NCI-H1930 (cell line): Measurements from ENCODE around the gene LRP10.

ENCODE experiments used
- DNase-seq, 2 experiments: peaks; one replicate each; lab custom pipeline; 2025; lab: John Stamatoyannopoulos, UW

The LRP10 gene

DNA sequence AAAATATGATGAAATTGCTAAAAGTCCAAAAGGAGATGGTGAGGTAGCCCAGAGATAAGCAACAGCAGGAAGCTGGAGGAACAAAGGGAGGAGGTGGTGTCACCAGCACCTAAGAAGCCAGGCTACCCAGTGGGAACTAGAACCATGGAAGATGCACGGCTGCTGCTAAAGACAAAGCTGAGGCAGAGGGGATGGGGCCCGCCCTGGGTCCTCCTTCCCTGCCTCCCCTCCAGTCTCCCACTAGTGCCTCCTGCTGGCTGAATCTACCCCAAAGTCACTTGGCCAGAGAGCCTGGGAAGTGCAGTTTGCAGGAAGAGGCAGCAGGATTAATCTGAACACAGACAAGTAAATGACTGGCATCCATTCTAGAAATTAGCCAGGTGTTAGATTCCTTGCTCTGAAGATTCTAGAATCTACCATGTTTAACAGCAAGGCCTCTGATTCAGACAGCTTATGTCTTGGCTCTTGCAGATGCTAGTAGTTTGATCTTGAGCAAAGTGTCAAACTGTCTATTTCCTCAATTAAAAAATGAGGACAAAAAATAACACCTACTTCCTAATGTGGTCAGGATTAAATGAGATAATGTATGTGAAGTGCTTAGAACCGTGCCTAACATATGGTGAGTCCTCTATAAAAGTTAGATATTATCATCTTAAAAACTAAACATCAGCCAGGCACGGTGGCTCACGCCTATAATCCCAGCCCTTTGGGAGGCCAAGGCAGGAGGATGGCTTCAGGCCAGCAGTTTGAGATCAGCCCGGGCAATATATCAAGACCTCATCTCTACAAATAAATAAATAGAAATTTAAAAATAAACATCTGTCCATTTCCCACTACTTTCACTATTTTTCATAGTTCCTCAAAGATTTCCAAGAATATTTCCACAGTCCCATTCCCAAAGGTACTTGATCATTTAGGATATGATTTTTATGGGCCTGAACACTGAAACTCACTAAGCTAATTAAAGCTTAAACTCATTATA, 5.8 kb upstream of the LRP10 start:
- no peak for DNase-seq

DNA sequence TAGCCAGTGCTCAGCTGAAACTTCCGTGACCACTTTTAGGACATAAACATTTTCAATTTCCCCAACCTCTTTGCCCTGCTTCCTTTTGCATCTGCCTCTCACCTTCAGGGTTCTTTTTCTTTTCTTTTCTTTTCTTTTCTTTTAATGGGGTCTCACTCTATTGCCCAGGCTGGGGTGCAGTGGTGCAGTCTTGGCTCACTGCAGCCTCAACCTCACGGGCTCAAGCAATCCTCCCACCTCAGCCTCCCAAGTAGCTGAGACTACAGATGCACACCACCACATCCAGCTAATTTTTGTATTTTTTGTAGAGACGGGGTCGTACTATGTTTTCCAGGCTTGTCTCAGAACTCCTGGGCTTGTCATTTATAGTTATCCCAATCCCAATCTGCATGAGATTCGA, 4.7 kb upstream of the LRP10 start:
- no peak for DNase-seq

DNA sequence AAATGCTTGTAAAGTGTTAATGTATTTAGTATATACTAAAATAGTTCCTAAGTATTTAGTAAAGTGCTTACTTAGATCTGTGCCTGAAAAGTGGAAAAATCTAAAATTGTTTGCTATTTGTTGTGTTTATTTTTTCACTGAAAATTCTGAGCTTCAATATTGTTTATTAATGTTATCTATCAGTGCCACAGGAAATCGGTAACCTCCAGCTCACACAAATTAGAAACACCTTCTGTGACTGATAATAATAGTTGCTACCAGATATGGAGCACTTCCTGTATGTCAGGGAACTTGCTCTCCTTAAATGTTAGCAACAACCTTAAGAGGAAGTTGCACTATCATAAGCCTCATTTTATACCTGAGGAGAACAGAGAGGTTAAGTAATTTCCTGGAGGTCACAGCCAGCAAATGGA, 723 bp upstream of the LRP10 start:
- DNase-seq: no peak

DNA sequence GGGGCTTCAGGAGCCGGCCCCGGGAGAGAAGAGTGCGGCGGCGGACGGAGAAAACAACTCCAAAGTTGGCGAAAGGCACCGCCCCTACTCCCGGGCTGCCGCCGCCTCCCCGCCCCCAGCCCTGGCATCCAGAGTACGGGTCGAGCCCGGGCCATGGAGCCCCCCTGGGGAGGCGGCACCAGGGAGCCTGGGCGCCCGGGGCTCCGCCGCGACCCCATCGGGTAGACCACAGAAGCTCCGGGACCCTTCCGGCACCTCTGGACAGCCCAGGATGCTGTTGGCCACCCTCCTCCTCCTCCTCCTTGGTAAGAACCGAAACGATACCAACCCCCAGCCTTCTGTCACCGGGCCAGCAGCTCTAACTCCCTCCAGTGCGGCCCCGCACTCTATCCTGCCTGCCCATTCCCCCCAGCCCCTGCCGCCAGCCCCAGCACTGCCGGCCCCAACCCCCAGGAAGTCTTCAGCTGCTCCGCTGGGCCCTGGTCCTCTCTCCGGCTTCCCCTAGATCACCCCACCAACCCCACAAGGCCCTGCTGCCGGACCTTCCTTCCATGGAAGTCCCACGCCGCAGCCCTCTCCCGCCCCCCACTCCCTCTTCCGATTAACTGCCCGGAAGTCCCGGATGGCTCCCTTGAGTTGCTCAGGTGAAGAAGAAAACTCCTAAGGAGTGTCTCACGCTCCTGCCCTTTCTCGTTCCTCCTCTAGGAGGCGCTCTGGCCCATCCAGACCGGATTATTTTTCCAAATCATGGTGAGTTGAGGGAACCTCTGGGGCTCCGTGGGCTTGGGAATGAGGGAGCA, 693 bp downstream of the LRP10 start:
- peak; percentile 65 to 70 for DNase-seq

DNA sequence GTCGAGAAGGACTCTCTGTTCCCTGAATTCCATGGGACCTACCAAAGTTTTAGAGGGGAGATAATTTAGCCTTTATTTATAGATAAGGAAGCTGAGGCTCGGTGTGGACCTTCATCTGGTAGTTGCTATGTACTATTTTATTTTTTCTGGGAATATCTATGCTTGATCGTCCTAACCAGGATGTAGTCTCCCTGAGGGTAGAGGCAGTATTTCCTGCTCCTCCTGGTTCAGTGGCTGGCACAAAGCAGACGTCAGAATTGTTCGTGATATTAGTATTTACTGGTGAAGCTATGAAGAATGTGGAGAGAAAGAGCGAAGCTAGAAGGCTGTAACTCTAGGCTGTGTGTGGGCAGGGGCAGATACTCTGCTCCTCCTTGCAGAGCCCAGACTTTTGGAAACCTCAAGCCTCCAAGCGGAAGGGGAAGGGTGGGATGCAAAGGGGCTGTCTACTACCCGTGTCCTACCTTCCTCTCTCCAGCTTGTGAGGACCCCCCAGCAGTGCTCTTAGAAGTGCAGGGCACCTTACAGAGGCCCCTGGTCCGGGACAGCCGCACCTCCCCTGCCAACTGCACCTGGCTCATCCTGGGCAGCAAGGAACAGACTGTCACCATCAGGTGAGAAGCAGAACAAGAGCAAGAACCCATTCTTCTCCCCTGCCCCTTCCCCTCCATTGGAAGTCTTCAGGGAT, 1.4 kb downstream of the LRP10 start:
- no peak for DNase-seq

DNA sequence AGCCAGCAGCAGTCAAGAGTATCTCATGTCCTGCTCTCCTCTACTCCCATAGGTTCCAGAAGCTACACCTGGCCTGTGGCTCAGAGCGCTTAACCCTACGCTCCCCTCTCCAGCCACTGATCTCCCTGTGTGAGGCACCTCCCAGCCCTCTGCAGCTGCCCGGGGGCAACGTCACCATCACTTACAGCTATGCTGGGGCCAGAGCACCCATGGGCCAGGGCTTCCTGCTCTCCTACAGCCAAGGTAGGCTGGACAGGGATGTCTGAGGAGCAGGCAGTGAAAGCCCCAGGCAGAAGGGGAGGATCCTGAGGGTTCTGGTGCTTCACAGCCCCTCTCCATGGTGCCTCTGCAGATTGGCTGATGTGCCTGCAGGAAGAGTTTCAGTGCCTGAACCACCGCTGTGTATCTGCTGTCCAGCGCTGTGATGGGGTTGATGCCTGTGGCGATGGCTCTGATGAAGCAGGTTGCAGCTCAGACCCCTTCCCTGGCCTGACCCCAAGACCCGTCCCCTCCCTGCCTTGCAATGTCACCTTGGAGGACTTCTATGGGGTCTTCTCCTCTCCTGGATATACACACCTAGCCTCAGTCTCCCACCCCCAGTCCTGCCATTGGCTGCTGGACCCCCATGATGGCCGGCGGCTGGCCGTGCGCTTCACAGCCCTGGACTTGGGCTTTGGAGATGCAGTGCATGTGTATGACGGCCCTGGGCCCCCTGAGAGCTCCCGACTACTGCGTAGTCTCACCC, 3.6 kb downstream of the LRP10 start:
- DNase-seq: no peak

DNA sequence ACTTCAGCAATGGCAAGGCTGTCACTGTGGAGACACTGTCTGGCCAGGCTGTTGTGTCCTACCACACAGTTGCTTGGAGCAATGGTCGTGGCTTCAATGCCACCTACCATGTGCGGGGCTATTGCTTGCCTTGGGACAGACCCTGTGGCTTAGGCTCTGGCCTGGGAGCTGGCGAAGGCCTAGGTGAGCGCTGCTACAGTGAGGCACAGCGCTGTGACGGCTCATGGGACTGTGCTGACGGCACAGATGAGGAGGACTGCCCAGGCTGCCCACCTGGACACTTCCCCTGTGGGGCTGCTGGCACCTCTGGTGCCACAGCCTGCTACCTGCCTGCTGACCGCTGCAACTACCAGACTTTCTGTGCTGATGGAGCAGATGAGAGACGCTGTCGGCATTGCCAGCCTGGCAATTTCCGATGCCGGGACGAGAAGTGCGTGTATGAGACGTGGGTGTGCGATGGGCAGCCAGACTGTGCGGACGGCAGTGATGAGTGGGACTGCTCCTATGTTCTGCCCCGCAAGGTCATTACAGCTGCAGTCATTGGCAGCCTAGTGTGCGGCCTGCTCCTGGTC, 4.3 kb downstream of the LRP10 start:
- no peak for DNase-seq

DNA sequence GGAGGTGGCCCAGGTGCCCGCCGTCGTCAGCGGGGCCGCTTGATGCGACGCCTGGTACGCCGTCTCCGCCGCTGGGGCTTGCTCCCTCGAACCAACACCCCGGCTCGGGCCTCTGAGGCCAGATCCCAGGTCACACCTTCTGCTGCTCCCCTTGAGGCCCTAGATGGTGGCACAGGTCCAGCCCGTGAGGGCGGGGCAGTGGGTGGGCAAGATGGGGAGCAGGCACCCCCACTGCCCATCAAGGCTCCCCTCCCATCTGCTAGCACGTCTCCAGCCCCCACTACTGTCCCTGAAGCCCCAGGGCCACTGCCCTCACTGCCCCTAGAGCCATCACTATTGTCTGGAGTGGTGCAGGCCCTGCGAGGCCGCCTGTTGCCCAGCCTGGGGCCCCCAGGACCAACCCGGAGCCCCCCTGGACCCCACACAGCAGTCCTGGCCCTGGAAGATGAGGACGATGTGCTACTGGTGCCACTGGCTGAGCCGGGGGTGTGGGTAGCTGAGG, 5.5 kb downstream of the LRP10 start:
- DNase-seq: no peak

DNA sequence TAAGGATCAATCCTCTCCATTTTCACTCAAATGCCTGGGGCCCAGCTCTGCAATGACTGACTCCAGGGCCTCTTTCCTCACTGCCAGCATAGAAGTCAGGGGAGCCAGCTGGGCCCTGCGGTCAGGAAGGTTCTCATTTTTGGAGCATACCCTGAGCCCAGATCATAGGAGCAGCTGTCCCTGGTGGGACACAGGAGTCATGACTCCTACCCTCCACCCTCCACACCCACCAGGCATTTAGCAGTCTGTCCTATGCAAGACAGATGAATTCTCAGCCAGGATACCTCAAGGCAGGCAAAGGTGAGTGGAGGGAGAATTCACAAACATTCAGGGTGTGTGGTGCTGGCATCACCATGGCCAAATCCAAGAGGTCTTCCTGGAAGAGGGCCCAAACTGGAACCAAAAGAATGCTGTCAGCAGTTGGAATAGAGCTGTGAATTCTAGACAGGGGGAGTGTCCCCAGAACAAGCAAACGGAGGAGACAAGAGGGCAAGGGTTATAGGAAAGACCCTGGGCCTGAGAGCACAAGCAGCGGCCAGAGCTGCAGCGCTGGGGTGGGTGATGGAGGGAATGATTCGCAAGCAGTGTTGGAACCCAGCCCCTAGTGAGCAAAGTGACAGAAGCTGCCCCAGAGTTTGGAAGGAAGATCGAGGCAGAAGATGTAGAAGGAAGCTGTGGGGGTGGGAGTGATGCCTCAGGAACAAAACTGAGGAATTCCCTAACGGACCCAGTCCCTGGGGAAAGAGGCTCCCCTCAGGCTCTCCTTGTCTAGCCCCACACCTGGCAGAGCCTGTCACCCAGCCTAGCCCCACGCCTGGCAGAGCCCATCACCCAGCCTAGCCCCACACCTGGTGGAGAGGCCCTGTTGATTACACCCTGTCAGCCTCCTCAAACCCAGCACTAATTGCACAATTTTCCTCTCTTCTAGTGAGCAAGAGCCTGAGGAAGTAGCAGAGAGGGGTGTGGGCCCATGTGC, 7.0 kb downstream of the LRP10 start:
- DNase-seq: no peak

DNA sequence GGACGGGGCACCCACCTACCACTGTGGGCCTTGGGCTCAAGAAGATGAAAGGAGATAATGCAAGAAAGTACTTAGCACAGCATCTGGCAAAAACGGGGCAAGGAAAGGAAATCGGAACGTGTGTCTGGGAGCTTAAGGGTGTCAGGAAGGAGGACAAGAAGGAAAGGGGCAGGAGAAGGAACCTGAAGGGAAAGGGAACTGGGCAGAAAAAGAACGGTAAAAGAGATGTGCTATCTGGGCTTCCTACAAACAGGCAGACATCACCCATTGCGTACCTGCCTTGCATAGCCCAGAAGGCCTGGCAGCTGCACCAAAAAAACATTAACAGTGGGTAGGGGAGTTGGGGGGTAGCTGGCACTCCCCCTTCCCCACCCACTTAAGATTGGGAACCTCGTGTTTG, 10.5 kb downstream of the LRP10 start:
- DNase-seq: no peak

DNA sequence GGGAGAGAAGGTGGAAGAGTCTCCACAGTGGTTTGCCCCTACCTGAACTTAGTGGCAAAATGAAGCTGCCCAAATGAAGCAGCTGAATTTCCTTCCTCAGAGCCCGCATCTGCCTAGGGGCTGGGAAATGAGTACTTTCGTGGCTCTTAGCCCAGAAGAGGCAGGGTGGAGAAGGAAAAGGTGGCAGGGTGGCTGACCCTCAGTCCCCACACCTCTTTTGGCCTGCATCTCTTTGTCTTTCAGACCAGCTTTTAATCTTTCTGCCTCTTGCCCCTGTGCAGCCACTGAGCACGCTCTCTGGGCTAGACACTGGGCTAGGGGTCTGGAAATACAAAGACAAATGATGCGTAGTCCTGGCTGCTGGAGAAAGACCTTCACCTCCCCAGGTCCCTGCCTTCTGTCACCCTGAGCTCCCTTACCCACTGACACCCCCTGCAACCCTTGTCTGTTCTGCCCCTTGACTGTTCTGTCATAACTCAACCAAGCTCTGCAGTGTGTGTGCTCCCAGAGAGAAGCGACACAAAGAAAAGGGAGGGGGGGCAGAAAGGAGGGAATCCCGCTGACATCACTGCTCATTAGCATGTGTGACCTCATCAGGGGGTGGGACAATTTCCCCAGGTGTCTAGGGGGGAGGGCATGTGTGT, 11.1 kb downstream of the LRP10 start:
- DNase-seq: peak; percentile 15 to 19

DNA sequence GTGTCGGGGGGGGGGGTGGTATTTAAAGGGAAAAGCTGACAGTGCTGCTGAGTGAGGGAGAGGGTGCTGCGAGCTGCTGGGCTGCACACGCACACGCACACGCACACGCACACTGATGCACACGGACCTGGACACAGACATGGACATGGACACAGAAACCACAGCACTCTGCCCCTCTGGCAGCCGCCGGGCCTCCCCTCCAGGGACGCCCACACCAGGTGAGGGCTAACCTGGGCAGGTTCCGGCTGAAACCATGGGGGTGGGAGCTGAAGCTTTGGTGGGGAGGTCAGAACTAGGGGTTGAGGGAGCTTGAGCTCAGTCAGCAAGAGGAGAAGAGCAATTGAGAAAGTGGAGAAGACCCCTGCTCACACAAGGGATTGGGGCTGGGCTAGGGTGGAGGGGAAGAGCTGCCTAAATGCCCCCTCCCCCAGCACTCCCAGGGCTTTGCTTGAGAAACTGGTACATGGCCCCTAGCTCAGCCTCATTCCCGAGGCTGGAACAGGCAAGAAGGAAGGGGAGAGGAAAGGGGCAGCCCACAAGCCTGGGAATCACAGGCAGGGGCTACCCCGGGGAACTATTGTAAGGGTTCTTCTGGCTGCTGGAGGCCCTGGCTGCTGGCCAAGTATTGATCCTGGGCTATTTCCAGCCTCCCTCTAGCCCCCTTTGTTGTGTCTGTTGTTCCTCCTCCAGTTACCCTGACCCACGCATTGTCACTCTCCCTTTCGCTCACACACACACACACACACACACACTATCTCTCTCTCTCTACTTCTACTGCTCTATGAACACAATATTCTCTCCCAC, 11.8 kb downstream of the LRP10 start, which contains the start of gene REM2:
REM2 (plus strand) TSS at position 50 of the 804 bp plus-strand sequence; CDS start at position 116, 66 bp downstream.
- DNase-seq: no peak

DNA sequence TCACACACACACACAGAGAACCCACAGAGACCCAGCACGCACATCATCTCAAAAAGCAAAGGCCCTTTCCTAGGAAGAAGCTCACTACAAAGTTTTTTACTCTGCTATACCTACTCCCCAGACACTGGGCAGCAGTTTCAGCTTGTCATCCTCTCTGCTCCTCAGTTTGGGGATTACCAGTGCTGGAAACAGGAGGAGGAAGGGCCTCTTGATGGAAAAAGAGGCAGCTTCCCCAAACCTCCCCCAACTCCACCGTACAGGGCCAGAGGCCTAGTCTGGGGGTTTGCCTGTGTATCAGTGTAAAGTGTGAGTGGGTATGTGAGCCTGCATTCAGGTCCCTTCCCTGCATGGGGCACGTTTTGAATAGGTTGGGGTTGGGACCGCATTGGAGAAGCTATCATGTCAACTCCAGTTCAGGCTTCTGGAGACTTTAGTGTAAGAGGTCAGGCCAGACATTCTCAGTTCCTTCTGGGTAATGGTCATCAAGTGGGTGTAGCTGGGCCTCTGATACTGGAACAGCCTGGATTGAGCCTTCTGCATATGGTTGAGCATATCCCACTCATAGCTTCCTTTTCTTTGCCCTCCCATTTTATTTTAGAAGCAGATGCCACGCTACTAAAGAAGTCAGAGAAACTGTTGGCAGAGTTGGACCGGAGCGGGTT, 12.7 kb downstream of the LRP10 start:
- DNase-seq: no peak

DNA sequence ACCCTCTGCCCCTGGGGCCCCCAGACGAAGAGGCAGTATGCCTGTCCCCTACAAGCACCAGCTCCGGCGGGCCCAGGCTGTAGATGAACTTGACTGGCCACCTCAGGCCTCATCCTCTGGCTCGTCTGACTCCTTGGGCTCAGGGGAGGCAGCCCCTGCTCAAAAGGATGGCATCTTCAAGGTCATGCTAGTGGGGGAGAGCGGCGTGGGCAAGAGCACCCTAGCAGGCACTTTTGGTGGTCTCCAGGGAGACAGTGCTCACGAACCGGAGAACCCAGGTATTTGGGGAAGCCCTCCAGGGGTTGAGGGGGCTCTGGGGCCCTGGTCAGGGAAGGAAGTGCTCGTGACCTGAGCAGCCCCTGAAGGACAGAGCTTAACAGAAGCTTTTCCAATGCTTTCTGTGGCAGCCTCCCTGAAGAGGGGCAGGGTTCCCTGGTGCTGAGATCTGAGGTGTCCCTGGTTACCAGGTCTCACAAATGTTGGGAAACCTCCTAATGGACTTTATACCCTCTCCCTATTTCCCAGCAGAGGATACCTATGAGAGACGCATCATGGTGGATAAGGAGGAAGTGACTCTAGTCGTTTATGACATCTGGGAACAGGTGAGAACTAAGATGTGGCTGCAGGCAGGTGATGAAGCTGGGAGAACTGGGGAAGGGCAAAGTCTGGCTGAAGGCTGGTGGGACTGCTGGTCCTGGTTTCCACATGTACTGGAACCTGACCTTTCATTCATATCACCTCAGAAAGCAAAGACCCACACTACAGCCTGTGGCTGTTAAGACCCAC, 13.4 kb downstream of the LRP10 start:
- no peak for DNase-seq

DNA sequence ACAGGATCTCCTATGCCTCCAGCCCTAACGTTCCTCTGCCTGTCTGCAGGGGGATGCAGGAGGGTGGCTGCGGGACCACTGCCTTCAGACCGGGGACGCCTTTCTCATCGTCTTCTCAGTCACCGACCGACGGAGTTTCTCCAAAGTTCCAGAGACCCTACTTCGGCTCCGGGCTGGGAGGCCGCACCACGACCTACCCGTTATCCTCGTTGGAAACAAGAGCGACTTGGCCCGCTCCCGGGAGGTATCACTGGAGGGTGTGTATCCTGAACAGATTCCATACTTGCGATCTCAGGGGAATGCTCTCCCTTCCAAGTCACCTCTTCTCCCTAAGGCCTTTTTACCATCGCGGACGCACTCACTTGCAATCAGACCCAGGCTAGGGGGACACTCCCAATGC, 14.4 kb downstream of the LRP10 start:
- no peak for DNase-seq

DNA sequence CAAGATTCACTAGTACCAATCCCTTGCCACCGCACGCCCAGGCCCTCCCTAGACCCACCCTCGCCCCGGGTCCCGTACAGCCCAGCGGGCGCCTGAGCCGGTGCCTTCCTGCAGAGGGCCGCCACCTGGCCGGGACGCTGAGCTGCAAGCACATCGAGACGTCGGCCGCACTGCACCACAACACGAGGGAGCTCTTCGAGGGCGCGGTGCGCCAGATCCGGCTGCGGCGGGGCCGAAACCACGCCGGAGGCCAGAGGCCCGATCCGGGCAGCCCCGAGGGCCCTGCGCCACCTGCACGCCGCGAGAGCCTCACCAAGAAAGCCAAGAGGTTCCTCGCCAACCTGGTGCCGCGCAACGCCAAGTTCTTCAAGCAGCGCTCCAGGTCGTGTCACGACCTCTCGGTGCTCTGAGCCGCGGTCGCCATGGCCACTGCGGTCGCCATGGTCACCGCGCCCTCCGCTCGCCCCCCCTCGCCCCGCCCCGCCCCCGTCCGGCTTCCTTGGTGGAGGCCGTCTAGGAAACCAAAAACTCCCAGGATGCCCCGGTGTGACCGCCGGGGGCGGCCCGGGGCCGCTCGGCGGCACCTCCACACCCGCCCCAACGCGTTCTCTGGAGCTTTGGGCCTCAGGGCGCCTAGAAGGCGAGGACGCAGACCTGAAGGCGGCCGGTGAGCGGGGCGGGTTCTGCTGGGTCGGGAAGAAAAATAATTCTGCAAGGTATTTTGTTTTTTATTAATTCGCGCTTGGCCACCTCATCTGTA, 15.1 kb downstream of the LRP10 start:
- DNase-seq: peak; percentile 56 to 78
